GM19452 (cell line): ENCODE data around the gene OR2B3.
"Not testable (repeated sequence)": the region's sequence is repeated elsewhere in the genome, so short reads cannot be mapped to it uniquely, and the experiment has no call there.

Source experiments
- ATAC-seq: cut with Tn5 transposase; IDR thresholded peaks from one replicate; pipeline ENCODE4 v1.9.1; 2021; ENCODE audit not compliant: unreplicated experiment

Gene OR2B3

GRCh38 chr6:29087213-29087612 lies at the start of gene OR2B3:
TSS of gene OR2B3 (minus strand) at chr6:29087313. CDS start at chr6:29087248, 65 bp downstream.
- no peak for ATAC-seq

- ATAC-seq: no peak
These were observed 44.6 kb upstream of the OR2B3 start for GRCh38 chr6:29131691-29132090.

DNA sequence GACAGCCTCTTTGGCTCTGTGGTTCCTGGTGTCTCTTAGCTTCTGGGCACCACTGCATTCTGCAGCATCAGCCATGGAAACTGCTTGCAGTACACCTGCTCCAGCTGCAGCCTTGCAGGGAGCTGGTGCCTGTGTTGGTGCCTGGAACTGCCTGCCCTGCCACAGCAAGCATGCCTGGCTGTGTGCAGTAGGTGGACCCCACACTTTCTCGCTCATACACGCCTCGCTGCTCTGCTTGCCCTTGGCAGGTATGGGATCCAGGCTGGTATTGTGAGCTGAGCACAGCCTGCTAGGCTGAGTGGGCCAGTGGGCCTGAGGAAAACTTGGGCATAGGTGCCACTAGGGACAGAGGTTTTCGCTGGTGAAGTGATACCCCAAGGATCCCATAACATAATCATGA lies 43.5 kb upstream of the OR2B3 start:
- no peak for ATAC-seq

- no peak for ATAC-seq
These were observed 42.4 kb upstream of the OR2B3 start for GRCh38 chr6:29129326-29130012.

DNA sequence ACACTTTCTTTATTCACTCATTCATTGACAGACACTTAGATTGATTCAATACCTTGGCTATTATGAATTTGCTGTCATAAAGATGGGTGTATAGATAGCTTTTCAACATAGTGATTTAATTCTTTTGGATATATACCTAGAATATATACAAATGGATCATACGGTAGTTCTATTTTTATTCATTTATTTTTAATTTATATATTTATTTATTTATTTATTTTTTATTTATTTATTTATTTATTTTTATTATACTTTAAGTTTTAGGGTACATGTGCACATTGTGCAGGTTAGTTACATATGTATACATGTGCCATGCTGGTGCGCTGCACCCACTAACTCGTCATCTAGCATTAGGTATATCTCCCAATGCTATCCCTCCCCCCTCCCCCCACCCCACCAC lies 27.9 kb upstream of the OR2B3 start:
- not testable (repeated sequence) for ATAC-seq

GRCh38 chr6:29112135-29112534 lies 25.0 kb upstream of the OR2B3 start:
- no peak for ATAC-seq

DNA sequence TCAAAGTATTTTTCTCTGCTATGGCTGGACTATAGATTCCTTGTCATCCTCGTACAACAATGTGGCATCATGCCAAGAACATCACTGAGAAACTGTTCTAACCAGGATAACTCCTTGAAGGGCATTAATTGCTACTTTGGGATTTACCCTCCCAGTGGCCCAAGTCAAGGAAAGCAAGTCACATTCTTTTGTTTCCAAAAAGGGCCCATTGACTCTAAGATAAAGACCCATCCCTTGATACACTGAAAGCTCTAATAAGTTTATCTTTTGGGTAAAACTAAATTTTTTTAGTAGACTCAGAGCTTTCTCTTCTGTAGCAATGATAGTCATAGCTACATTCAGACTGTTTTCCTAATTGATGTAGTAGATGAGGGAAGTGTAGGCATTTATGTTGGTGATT lies 20.6 kb upstream of the OR2B3 start, which contains the start of gene OR2J3:
OR2J3 (plus strand) TSS at position 301 of the 400 bp plus-strand sequence. CDS start 3,833 bp downstream, outside the sequence.
- ATAC-seq: no peak

GRCh38 chr6:29099190-29099589 lies 12.1 kb upstream of the OR2B3 start, which contains the start of gene OR2J1:
TSS of gene OR2J1 (plus strand) at chr6:29099490. CDS start at chr6:29100943, 1,453 bp downstream.
- ATAC-seq: no peak

DNA sequence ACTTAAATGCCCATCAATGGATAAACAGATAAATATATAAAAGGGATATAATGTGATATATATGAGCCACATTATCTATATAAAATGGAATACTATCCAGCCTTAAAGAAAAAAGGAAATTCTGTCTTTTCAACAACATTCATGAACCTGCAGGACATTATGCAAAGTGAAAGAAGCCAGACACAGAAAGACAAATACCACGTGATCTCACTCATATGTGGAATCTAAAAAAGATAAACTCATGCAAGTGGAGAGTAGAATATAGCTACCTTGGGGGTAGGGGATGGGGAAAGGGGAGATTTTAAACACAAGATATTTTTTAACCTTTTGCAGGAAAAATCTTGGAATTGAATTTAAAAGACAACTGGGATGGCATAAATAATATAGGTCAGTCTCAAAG lies 10.7 kb upstream of the OR2B3 start:
- no peak for ATAC-seq

GRCh38 chr6:29092957-29093356 lies 5.8 kb upstream of the OR2B3 start:
- no peak for ATAC-seq

DNA sequence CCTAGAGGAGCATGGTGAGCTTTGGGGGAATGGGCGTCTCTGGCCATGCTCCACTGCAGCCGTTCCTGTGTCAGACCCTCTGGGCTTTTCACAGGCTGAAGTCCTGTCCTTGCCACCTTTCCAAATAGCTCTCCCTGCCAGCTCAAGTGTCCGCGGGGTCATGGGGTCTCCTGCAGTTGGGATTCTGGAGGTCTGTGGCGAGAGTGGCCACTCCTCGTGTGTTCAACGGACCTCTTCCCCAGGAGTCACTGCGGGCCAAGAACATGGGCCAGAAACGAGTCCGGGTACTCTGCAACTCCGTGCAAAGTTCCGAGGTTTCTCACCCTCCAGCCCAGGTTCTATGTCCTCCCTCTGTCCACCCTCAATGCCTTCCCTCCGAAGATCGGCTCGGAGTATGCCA lies 4.7 kb downstream of the OR2B3 start:
- no peak for ATAC-seq

DNA sequence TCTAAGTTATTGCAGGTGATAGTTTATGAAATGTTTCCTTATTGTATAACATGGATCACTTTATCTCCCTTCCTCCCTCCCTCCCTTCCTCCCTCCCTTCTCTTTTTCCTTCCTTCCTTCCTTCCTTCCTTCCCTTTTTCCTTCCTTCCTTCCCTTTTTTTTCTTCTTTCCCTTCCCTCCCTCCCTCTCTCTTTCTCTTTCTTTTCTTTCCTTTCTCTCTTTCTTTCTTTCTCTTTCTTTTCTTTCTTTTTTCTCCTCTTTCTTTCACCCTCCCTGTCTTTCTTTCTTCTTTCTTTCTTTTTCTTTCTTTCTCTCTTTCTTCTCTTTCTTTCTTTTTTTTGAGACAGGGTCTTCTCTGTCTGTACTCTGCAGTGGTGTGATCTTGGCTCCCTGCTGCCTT lies 5.8 kb downstream of the OR2B3 start:
- no peak for ATAC-seq

GRCh38 chr6:29079203-29079602 lies 7.9 kb downstream of the OR2B3 start:
- ATAC-seq: no peak

GRCh38 chr6:29071831-29072723 lies 15.0 kb downstream of the OR2B3 start:
- no peak for ATAC-seq

DNA sequence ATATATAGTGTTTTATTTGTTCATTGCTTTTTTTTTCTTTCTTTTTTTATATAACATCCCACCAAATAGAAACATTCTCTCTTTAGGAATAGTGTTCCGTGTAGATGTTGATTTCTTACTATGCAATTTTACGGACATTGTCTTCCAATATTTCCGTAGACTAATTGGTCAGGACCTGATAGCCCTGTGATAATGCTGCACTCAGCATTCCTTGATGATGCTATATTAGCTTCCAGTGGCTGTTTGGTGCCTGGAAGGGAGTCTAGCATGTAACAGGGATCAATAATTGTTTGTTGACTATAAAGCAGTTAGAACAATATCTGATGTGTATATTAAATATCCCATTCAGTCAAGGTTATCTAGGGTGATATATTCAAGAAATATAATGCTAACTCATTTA lies 35.4 kb downstream of the OR2B3 start:
- ATAC-seq: no peak

GRCh38 chr6:29045075-29045474 lies 42.0 kb downstream of the OR2B3 start, which contains the start of gene OR2W1:
TSS of gene OR2W1 (minus strand) at chr6:29045175. CDS start at chr6:29045175, 0 bp downstream.
- ATAC-seq: no peak
